HG03135 (cell line): ENCODE measurements around the gene UNC119B.

Experiments
- ATAC-seq: cut with Tn5 transposase; IDR thresholded peaks from one replicate; pipeline ENCODE4 v1.9.1; 2021; ENCODE audit warnings: mild to moderate bottlenecking, moderate library complexity; ENCODE audit not compliant: unreplicated experiment

Gene UNC119B

GRCh38 chr12:120687578-120688289 lies 22.5 kb upstream of the UNC119B start:
- no peak for ATAC-seq

GRCh38 chr12:120688527-120689071 lies 21.7 kb upstream of the UNC119B start:
- ATAC-seq, result no peak

GRCh38 chr12:120689397-120690082 lies 20.7 kb upstream of the UNC119B start:
- no peak for ATAC-seq

- no peak for ATAC-seq
These were observed 20.2 kb upstream of the UNC119B start for GRCh38 chr12:120690083-120690450.

- no peak for ATAC-seq
These were observed 19.3 kb upstream of the UNC119B start for GRCh38 chr12:120690978-120691377.

- no peak for ATAC-seq
These were observed 17.7 kb upstream of the UNC119B start for GRCh38 chr12:120692524-120693033.

GRCh38 chr12:120693848-120694247 lies 16.4 kb upstream of the UNC119B start:
- ATAC-seq, result no peak

GRCh38 chr12:120696626-120697025 lies 13.6 kb upstream of the UNC119B start:
- ATAC-seq, result no peak

- ATAC-seq, result no peak
These were observed 12.9 kb upstream of the UNC119B start for GRCh38 chr12:120697344-120697743.

GRCh38 chr12:120698665-120699064 lies 11.6 kb upstream of the UNC119B start:
- no peak for ATAC-seq

- no peak for ATAC-seq
These were observed 10.7 kb upstream of the UNC119B start for GRCh38 chr12:120699553-120699952.

GRCh38 chr12:120700886-120701285 lies 9.4 kb upstream of the UNC119B start:
- no peak for ATAC-seq

- no peak for ATAC-seq
These were observed 7.6 kb upstream of the UNC119B start for GRCh38 chr12:120702637-120703036.

GRCh38 chr12:120703311-120703942 lies 6.8 kb upstream of the UNC119B start:
- ATAC-seq, result no peak

- ATAC-seq, result no peak
These were observed 4.6 kb upstream of the UNC119B start for GRCh38 chr12:120705618-120706017.

- ATAC-seq, result no peak
These were observed 4.2 kb upstream of the UNC119B start for GRCh38 chr12:120706029-120706428.

GRCh38 chr12:120708651-120709050 lies 1.6 kb upstream of the UNC119B start:
- no peak for ATAC-seq

- peak; percentile 46 for ATAC-seq
These were observed 593 bp downstream of the UNC119B start for GRCh38 chr12:120710805-120711296.

- ATAC-seq, result no peak
These were observed 1.2 kb downstream of the UNC119B start for GRCh38 chr12:120711411-120711810.

- no peak for ATAC-seq
These were observed 2.4 kb downstream of the UNC119B start for GRCh38 chr12:120712610-120713009.

- ATAC-seq, result no peak
These were observed 3.7 kb downstream of the UNC119B start for GRCh38 chr12:120713861-120714482.
